ENCODE data around the gene ELAVL1.

ELAVL1 gene

GRCh38 chr19:7908742-7909461 is 96.5 kb downstream of the ELAVL1 start:
- ChIA-PET POLR2A (interaction anchor here (1.1 kb wide), 1 partner anchor 9 kb away, joined by 3 read pairs; no protein-coding TSS in a partner anchor), CTCF (interaction anchor here (1.0 to 1.7 kb wide), 3 partner anchors 9 to 11 kb away, joined by 3 to 10 read pairs (median 9); partner anchors contain the start of gene SNAPC2)
- no peak overlapping the region for H3K4me3 ChIP-seq (ENCODE audit: low read depth, low read length)
- TF ChIP-seq, protein P1, sequence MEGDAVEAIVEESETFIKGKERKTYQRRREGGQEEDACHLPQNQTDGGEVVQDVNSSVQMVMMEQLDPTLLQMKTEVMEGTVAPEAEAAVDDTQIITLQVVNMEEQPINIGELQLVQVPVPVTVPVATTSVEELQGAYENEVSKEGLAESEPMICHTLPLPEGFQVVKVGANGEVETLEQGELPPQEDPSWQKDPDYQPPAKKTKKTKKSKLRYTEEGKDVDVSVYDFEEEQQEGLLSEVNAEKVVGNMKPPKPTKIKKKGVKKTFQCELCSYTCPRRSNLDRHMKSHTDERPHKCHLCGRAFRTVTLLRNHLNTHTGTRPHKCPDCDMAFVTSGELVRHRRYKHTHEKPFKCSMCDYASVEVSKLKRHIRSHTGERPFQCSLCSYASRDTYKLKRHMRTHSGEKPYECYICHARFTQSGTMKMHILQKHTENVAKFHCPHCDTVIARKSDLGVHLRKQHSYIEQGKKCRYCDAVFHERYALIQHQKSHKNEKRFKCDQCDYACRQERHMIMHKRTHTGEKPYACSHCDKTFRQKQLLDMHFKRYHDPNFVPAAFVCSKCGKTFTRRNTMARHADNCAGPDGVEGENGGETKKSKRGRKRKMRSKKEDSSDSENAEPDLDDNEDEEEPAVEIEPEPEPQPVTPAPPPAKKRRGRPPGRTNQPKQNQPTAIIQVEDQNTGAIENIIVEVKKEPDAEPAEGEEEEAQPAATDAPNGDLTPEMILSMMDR (IDR thresholded peaks at IDR 0.05; ENCODE audit: insufficient read depth, low read length, missing control alignments): no peak
- no peak for DNase-seq (ENCODE audit: low read depth, low spot score)

Data from AG04449 (cell line).